Lung (tissue), 12 donors: Measurements from ENCODE around the gene LMTK3. TPM values are rescaled to one million over a fixed set of nuclear protein-coding genes. Genes with fewer than 3 reads are reported as not detected.

Source experiments
- ATAC-seq: fragments of 200-7000 bp; cut with Tn5 transposase; one replicate; pipeline ENCODE4 v1.9.1; 2020; ENCODE audit warnings: moderate number of reproducible peaks; ENCODE audit not compliant: insufficient read depth, low FRiP score
- DNase-seq, 3 donors: peaks; one replicate each; pipeline ENCODE4 v3.0.0-alpha.2; 2013 to 2017
- H3K27ac ChIP-seq, 2 donors: one replicate each; pipeline ENCODE4 v1.5.1; 2013; ENCODE audit warnings: mild to moderate bottlenecking in 2 of 2, moderate library complexity in 2 of 2, control low read depth in 1 of 2, inconsistent platforms in 1 of 2, low read depth in 1 of 2, low read length in 1 of 2
- H3K27me3 ChIP-seq, 3 donors: one replicate each; pipeline ENCODE4 v1.5.1; 2013; ENCODE audit warnings: low read length in 2 of 3; ENCODE audit not compliant: control insufficient read depth in 3 of 3, insufficient read depth in 3 of 3
- H3K36me3 ChIP-seq, 4 donors: one replicate each; pipeline ENCODE4 v1.5.1; 2013; ENCODE audit warnings: low read length in 4 of 4, mild to moderate bottlenecking in 1 of 4, moderate library complexity in 1 of 4; ENCODE audit not compliant: control insufficient read depth in 4 of 4, insufficient read depth in 4 of 4
- H3K4me1 ChIP-seq, 5 donors: one replicate each; pipeline ENCODE4 v1.5.1; 2013; ENCODE audit warnings: low read length in 5 of 5, mild to moderate bottlenecking in 2 of 5, moderate library complexity in 1 of 5; ENCODE audit not compliant: control insufficient read depth in 5 of 5, insufficient read depth in 5 of 5
- H3K4me3 ChIP-seq: one replicate; pipeline ENCODE4 v1.5.1; 2013; ENCODE audit warnings: mild to moderate bottlenecking, control low read depth, moderate library complexity
- H3K9ac ChIP-seq, 2 donors: one replicate each; pipeline ENCODE4 v1.5.1; 2013; ENCODE audit warnings: low read length in 2 of 2, control low read depth in 1 of 2; ENCODE audit not compliant: insufficient read depth in 1 of 2
- H3K9me3 ChIP-seq, 4 donors: one replicate each; pipeline ENCODE4 v1.5.1; 2013; ENCODE audit warnings: low read length in 3 of 4, mild to moderate bottlenecking in 1 of 4, moderate library complexity in 1 of 4; ENCODE audit not compliant: control insufficient read depth in 4 of 4, insufficient read depth in 3 of 4
- CTCF ChIP-seq: IDR thresholded peaks from 2 replicates; pipeline ENCODE4 v1.5.1; 2012; ENCODE audit warnings: mild to moderate bottlenecking; ENCODE audit errors: control extremely low read depth, extremely low read depth
- WGBS, 2 donors: extraction: QIAGEN DNeasy Blood & Tissue Kit; methylation state at CpG; one replicate each; pipeline ENCODE4 v1.1.7; 2013; 5-methylcytosine and 5-hydroxymethylcytosine counted together
- polyA plus RNA-seq, 2 donors: library from polyadenylated mRNA; stranded (reverse); fragments of 200-250 nt; gene quantifications; one replicate each; pipeline ENCODE4 v1.2.1, GENCODE V29; 2013
- total RNA-seq, 2 donors: library from RNA; depleted of rRNA in 1 of 2; stranded (reverse); fragments of >200 nt in 1 of 2; gene quantifications; one replicate each; pipeline ENCODE4 v1.2.1, GENCODE V29; 2014 to 2021
- donor health status: control.
- donor health status: control.
- donor health status: Bipolar disorder and iron deficiency.
- donor health status: healthy.
- donor health status: DM: yes; HTN: yes; CAD: no.

The LMTK3 gene
- total and polyA plus RNA-seq, 4 donors: 1.9 to 10.7 (median 4.8) TPM

- no peak overlapping the region for H3K4me3 ChIP-seq
- TF ChIP-seq CTCF: no peak
- H3K27ac ChIP-seq: no peak overlapping the region
- H3K36me3 ChIP-seq: peaks cover 10 to 53% (median 34%) of the 10 kb centered on the region in 4 donors
- H3K27me3 ChIP-seq: no peaks in the 10 kb centered on the region
- no peak overlapping the region for H3K9ac ChIP-seq
- H3K4me1 ChIP-seq: peaks cover 0 to 16% (median 4%) of the 10 kb centered on the region in 5 donors
- no peaks in the 10 kb centered on the region for H3K9me3 ChIP-seq
- WGBS, 2 donors: 87 to 90% methylated on average over 28 to 29 of the region's 29 CpGs
- no peak for ATAC-seq
- no peak for DNase-seq
These were observed 33.0 kb downstream of the LMTK3 start for GRCh38 chr19:48478339-48479256.

- DNase-seq: no peak
- H3K9ac ChIP-seq: no peak overlapping the region
- H3K4me1 ChIP-seq: peaks cover 0 to 16% (median 4%) of the 10 kb centered on the region in 5 donors
- no peak overlapping the region for H3K27ac ChIP-seq
- peaks cover 17 to 61% (median 42%) of the 10 kb centered on the region in 4 donors for H3K36me3 ChIP-seq
- H3K9me3 ChIP-seq: no peaks in the 10 kb centered on the region
- no peak overlapping the region for H3K4me3 ChIP-seq
- TF ChIP-seq CTCF: no peak
- WGBS, 2 donors: 87 to 88% methylated on average over 22 of the region's 22 CpGs
- ATAC-seq: no peak
- H3K27me3 ChIP-seq: no peaks in the 10 kb centered on the region
These were observed 33.8 kb downstream of the LMTK3 start for GRCh38 chr19:48477698-48478338.

- no peak overlapping the region for H3K4me3 ChIP-seq
- peaks cover 21 to 66% (median 46%) of the 10 kb centered on the region in 4 donors for H3K36me3 ChIP-seq
- H3K27ac ChIP-seq: no peak overlapping the region
- WGBS, 2 donors: 82 to 90% methylated on average over 10 of the region's 10 CpGs
- H3K27me3 ChIP-seq: no peaks in the 10 kb centered on the region
- peaks cover 0 to 16% (median 4%) of the 10 kb centered on the region in 5 donors for H3K4me1 ChIP-seq
- DNase-seq (no peak), ATAC-seq (no peak)
- no peak for TF ChIP-seq CTCF
- no peak overlapping the region for H3K9ac ChIP-seq
- no peaks in the 10 kb centered on the region for H3K9me3 ChIP-seq
These were observed 34.5 kb downstream of the LMTK3 start for GRCh38 chr19:48477067-48477685.
